H9 (cell line): ENCODE measurements around the gene MAPK7. TPM values are rescaled to one million over a fixed set of nuclear protein-coding genes. Genes with fewer than 3 reads are reported as not detected.

Experiments
- DNase-seq: peaks from one replicate; pipeline ENCODE4 v3.0.0-alpha.2; 2017
- H2AFZ ChIP-seq: one replicate; pipeline ENCODE4 v1.6.1; 2013; ENCODE audit warnings: mild to moderate bottlenecking, low read length, control low read depth, moderate library complexity
- H2AK5ac ChIP-seq: 2 replicates; pipeline ENCODE4 v1.6.1; 2013; ENCODE audit warnings: low read length, control low read depth, mixed read lengths; ENCODE audit not compliant: insufficient read length
- H2BK120ac ChIP-seq: one replicate; pipeline ENCODE4 v1.6.1; 2013; ENCODE audit warnings: low read depth, mild to moderate bottlenecking, low read length, control low read depth, inconsistent platforms; ENCODE audit not compliant: poor library complexity, severe bottlenecking
- H2BK12ac ChIP-seq: 2 replicates; pipeline ENCODE4 v1.6.1; 2013; ENCODE audit warnings: low read length, control low read depth, mixed read lengths, low read depth; ENCODE audit not compliant: insufficient read length
- H2BK15ac ChIP-seq: 2 replicates; pipeline ENCODE4 v1.6.1; 2013; ENCODE audit warnings: low read depth, low read length, control low read depth
- H2BK20ac ChIP-seq: one replicate; pipeline ENCODE4 v1.6.1; 2013; ENCODE audit warnings: low read depth, mild to moderate bottlenecking, low read length, control low read depth, inconsistent platforms; ENCODE audit not compliant: poor library complexity, severe bottlenecking
- H2BK5ac ChIP-seq: 2 replicates; pipeline ENCODE4 v1.6.1; 2013; ENCODE audit warnings: low read length, control low read depth, mixed read lengths; ENCODE audit not compliant: insufficient read length
- H3K14ac ChIP-seq: 2 replicates; pipeline ENCODE4 v1.6.1; 2013; ENCODE audit warnings: low read length, control low read depth; ENCODE audit not compliant: insufficient read depth
- H3K18ac ChIP-seq: 2 replicates; pipeline ENCODE4 v1.6.1; 2013; ENCODE audit warnings: low read depth, mild to moderate bottlenecking, mixed read lengths, low read length, control low read depth; ENCODE audit not compliant: insufficient read length
- H3K23ac ChIP-seq: 2 replicates; pipeline ENCODE4 v1.6.1; 2013; ENCODE audit warnings: low read length, control low read depth, mixed read lengths, low read depth; ENCODE audit not compliant: insufficient read length
- H3K23me2 ChIP-seq: 2 replicates; pipeline ENCODE4 v1.6.1; 2013; ENCODE audit warnings: low read depth, mild to moderate bottlenecking, mixed read lengths, low read length, control low read depth; ENCODE audit not compliant: insufficient read length, poor library complexity, severe bottlenecking
- H3K27ac ChIP-seq: 2 replicates; pipeline ENCODE4 v1.5.1; 2013; ENCODE audit warnings: low read length, control low read depth, mixed read lengths, low read depth; ENCODE audit not compliant: insufficient read length
- H3K27me3 ChIP-seq: 2 replicates; pipeline ENCODE4 v1.6.1; 2013; ENCODE audit warnings: low read length, control low read depth, inconsistent platforms; ENCODE audit not compliant: insufficient read depth
- H3K4ac ChIP-seq: 2 replicates; pipeline ENCODE4 v1.6.1; 2013; ENCODE audit warnings: low read depth, mild to moderate bottlenecking, control low read depth, inconsistent platforms, low read length, moderate library complexity
- H3K4me1 ChIP-seq: 2 replicates; pipeline ENCODE4 v1.6.1; 2013; ENCODE audit warnings: low read length, control low read depth, inconsistent platforms; ENCODE audit not compliant: insufficient read depth
- H3K4me2 ChIP-seq: 2 replicates; pipeline ENCODE4 v1.6.1; 2013; ENCODE audit warnings: low read length, control low read depth, mixed read lengths; ENCODE audit not compliant: insufficient read length, insufficient read depth
- H3K56ac ChIP-seq: 2 replicates; pipeline ENCODE4 v1.6.1; 2013; ENCODE audit warnings: low read depth, mild to moderate bottlenecking, mixed read lengths, low read length, control low read depth; ENCODE audit not compliant: insufficient read length
- H3K79me1 ChIP-seq: 2 replicates; pipeline ENCODE4 v1.6.1; 2013; ENCODE audit warnings: low read depth, mild to moderate bottlenecking, moderate library complexity, low read length, control low read depth, inconsistent platforms; ENCODE audit not compliant: insufficient read depth, poor library complexity, severe bottlenecking
- H3K79me2 ChIP-seq: 2 replicates; pipeline ENCODE4 v1.6.1; 2013; ENCODE audit warnings: low read length, control low read depth, inconsistent platforms; ENCODE audit not compliant: insufficient read depth
- H3K9ac ChIP-seq: 2 replicates; pipeline ENCODE4 v1.6.1; 2013; ENCODE audit warnings: low read length, control low read depth, mixed read lengths; ENCODE audit not compliant: insufficient read length; ENCODE audit errors: extremely low read depth
- H3K9me3 ChIP-seq: one replicate; pipeline ENCODE4 v1.6.1; 2013; ENCODE audit warnings: low read depth, low read length, inconsistent platforms; ENCODE audit not compliant: control insufficient read depth
- H3T11ph ChIP-seq: one replicate; pipeline ENCODE4 v1.6.1; 2013; ENCODE audit warnings: mild to moderate bottlenecking, low read length, control low read depth, inconsistent platforms
- H4K20me1 ChIP-seq: one replicate; pipeline ENCODE4 v1.6.1; 2013; ENCODE audit not compliant: control insufficient read depth, insufficient read length, insufficient read depth
- H4K5ac ChIP-seq: 2 replicates; pipeline ENCODE4 v1.6.1; 2013; ENCODE audit warnings: low read depth, mild to moderate bottlenecking, mixed read lengths, low read length, control low read depth; ENCODE audit not compliant: insufficient read length
- H4K8ac ChIP-seq: replicated peaks from 2 replicates; pipeline ENCODE4 v1.6.1; 2013; ENCODE audit warnings: low read length, control low read depth, mixed read lengths, low read depth; ENCODE audit not compliant: insufficient read length
- H4K91ac ChIP-seq: 2 replicates; pipeline ENCODE4 v1.6.1; 2013; ENCODE audit warnings: low read depth, mild to moderate bottlenecking, moderate library complexity, mixed read lengths, low read length, control low read depth; ENCODE audit not compliant: insufficient read length
- H3K27ac Mint-ChIP-seq, 3 experiments: 2 replicates in 2 of 3; 3 replicates in 1 of 3; pipeline ENCODE4 v1.8.0; 2020 to 2021; ENCODE audit warnings: mixed read lengths in 3 of 3, mild to moderate bottlenecking in 1 of 3, moderate library complexity in 1 of 3
- H3K27me3 Mint-ChIP-seq: 2 replicates; pipeline ENCODE4 v1.8.0; 2021; ENCODE audit warnings: low read depth, mild to moderate bottlenecking, moderate library complexity, mixed read lengths
- H3K36me3 Mint-ChIP-seq, 3 experiments: 2 replicates in 2 of 3; 3 replicates in 1 of 3; pipeline ENCODE4 v1.8.0; 2020 to 2021; ENCODE audit warnings: low read depth in 3 of 3, mixed read lengths in 3 of 3; ENCODE audit not compliant: insufficient read depth in 1 of 3
- H3K4me1 Mint-ChIP-seq, 2 experiments: 2 replicates each; pipeline ENCODE4 v1.8.0; 2020; ENCODE audit warnings: mixed read lengths in 2 of 2
- H3K4me3 Mint-ChIP-seq, 2 experiments: 2 replicates in 1 of 2; 3 replicates in 1 of 2; pipeline ENCODE4 v1.8.0; 2020 to 2021; ENCODE audit warnings: mild to moderate bottlenecking in 2 of 2, mixed read lengths in 2 of 2, moderate library complexity in 1 of 2
- H3K9me3 Mint-ChIP-seq, 2 experiments: 2 replicates in 1 of 2; 3 replicates in 1 of 2; pipeline ENCODE4 v1.8.0; 2020; ENCODE audit warnings: mild to moderate bottlenecking in 2 of 2, mixed read lengths in 2 of 2, moderate library complexity in 1 of 2
- WGBS: extraction: QIAGEN DNeasy Blood & Tissue Kit; methylation state at CpG from one replicate; pipeline ENCODE4 v1.1.7; 2013; ENCODE audit warnings: missing lambda C conversion rate, low lambda C conversion rate, mixed read lengths; ENCODE audit not compliant: insufficient read length; ENCODE audit errors: extremely low coverage; 5-methylcytosine and 5-hydroxymethylcytosine counted together
- total RNA-seq: library from RNA; stranded (reverse); gene quantifications from 2 replicates; pipeline ENCODE4 v1.2.1, GENCODE V29; 2021
- TF ChIP-seq, protein P1 (sequence below): fragments of 200-600 bp; sonication (generic); conservative IDR thresholded peaks from 3 replicates; pipeline ENCODE4 v1.8.0; 2021; ENCODE audit warnings: antibody characterized with exemption, mild to moderate bottlenecking

MAPK7 gene
- total RNA-seq, 1 experiment from 2014 or later, result 43.8 TPM

GRCh38 chr17:19412984-19413383 lies 34.7 kb downstream of the MAPK7 start:
- Histone ChIP-seq H3K56ac (no peak overlapping the region), H2BK120ac (no peak overlapping the region), H4K20me1 (no peaks in the 10 kb centered on the region), H2BK12ac (no peak overlapping the region), H3K27me3 (no peaks in the 10 kb centered on the region), H3T11ph (no peak overlapping the region), H2AFZ (no peak overlapping the region), H2AK5ac (no peak overlapping the region), H3K79me1 (no peaks in the 10 kb centered on the region), H3K4me1 (no peaks in the 10 kb centered on the region), H3K27ac (no peak overlapping the region), H3K4me2 (no peak overlapping the region), H2BK5ac (no peak overlapping the region), H4K5ac (no peak overlapping the region), H3K9ac (no peak overlapping the region), H3K23ac (no peak overlapping the region), H3K9me3 (no peaks in the 10 kb centered on the region), H3K4ac (no peak overlapping the region), H2BK20ac (no peak overlapping the region), H4K91ac (no peak overlapping the region), H2BK15ac (no peak overlapping the region), H3K79me2 (no peaks in the 10 kb centered on the region), H3K14ac (no peak overlapping the region), H3K18ac (no peak overlapping the region), H4K8ac (no peak overlapping the region), H3K23me2 (no peaks in the 10 kb centered on the region)
- peaks cover 15 to 30% of the 10 kb centered on the region in 2 experiments for H3K4me1 Mint-ChIP-seq
- H3K9me3 Mint-ChIP-seq, result no peaks in the 10 kb centered on the region
- H3K36me3 Mint-ChIP-seq, result no peaks in the 10 kb centered on the region; a peak in 1 of 7 replicates
- no CpG with 5 or more reads among the region's 12 CpGs for WGBS
- H3K27ac Mint-ChIP-seq, result no peak overlapping the region
- H3K4me3 Mint-ChIP-seq, result no peak overlapping the region
- DNase-seq, result no peak
- TF ChIP-seq, protein P1, sequence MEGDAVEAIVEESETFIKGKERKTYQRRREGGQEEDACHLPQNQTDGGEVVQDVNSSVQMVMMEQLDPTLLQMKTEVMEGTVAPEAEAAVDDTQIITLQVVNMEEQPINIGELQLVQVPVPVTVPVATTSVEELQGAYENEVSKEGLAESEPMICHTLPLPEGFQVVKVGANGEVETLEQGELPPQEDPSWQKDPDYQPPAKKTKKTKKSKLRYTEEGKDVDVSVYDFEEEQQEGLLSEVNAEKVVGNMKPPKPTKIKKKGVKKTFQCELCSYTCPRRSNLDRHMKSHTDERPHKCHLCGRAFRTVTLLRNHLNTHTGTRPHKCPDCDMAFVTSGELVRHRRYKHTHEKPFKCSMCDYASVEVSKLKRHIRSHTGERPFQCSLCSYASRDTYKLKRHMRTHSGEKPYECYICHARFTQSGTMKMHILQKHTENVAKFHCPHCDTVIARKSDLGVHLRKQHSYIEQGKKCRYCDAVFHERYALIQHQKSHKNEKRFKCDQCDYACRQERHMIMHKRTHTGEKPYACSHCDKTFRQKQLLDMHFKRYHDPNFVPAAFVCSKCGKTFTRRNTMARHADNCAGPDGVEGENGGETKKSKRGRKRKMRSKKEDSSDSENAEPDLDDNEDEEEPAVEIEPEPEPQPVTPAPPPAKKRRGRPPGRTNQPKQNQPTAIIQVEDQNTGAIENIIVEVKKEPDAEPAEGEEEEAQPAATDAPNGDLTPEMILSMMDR, result no peak
- peaks cover 10% of the 10 kb centered on the region for H3K27me3 Mint-ChIP-seq
